ENCODE results near the gene SIM1. TPM values are rescaled to one million over a fixed set of nuclear protein-coding genes. Genes with fewer than 3 reads are reported as not detected.

SIM1 gene
- total RNA-seq, 2 experiments from 2014 or later = not detected

GRCh38 chr6:100382031-100382430, 82.7 kb downstream of the SIM1 start:
- Histone ChIP-seq H3K4me3 (ENCODE audit: low read length) (no peak overlapping the region), H3K9me3 (ENCODE audit: control insufficient read depth in 1 of 2, insufficient read depth in 1 of 2, low read length in 2 of 2) (no peaks in the 10 kb centered on the region), H3K4me1 (ENCODE audit: insufficient read depth, low read length) (no peaks in the 10 kb centered on the region), H3K36me3 (ENCODE audit: insufficient read depth, low read length) (no peaks in the 10 kb centered on the region), H3K27me3 (ENCODE audit: control insufficient read depth in 1 of 2, insufficient read depth in 2 of 2, low read length in 2 of 2) (no peaks in the 10 kb centered on the region), H3K27ac (ENCODE audit: low read depth in 1 of 2, low read length in 2 of 2) (no peak overlapping the region)
- POLR2A ChIA-PET = no interaction called here
- intact Hi-C loops (cut with DNase I, micrococcal nuclease) = no loop called here
- no peaks in the 10 kb centered on the region for H3K4me1 Mint-ChIP-seq (ENCODE audit: low read depth)
- no peaks in the 10 kb centered on the region for H3K27me3 Mint-ChIP-seq
- CTCF ChIA-PET = no interaction called here
- H3K4me3 Mint-ChIP-seq = no peak overlapping the region
- DNase-seq (no peak), ATAC-seq (ENCODE audit: poor library complexity) (no peak)
- no peaks in the 10 kb centered on the region for H3K9me3 Mint-ChIP-seq
- no peak overlapping the region for H3K27ac Mint-ChIP-seq
- TF ChIP-seq CTCF (IDR thresholded peaks at IDR 0.05) = no peak
- H3K36me3 Mint-ChIP-seq (ENCODE audit: low read depth) = no peaks in the 10 kb centered on the region

DNA sequence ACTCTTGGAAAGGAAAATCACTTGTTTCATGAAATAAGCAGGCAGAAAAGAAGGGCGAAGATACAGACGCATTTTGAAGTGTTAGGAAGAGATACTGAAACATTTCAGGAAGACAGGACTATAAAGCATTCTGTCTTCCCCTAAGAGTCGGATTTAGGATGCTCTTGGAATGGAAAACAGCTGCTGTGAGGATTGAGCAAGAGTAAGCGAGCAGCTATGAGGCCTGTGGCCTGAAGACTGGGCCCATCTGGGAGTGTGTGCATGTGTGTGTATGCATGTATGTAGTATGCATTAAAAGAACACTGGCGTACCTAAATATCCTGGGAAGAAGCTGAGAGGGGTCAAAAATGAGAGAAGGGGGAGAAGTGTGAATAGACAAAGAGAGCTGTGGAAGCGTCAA, 83.6 kb downstream of the SIM1 start:
- H3K9me3 ChIP-seq (ENCODE audit: control insufficient read depth in 1 of 2, insufficient read depth in 1 of 2, low read length in 2 of 2) = no peaks in the 10 kb centered on the region
- Mint-ChIP-seq H3K4me3 (no peak overlapping the region), H3K36me3 (ENCODE audit: low read depth) (no peaks in the 10 kb centered on the region), H3K27ac (no peak overlapping the region), H3K9me3 (no peaks in the 10 kb centered on the region), H3K27me3 (no peaks in the 10 kb centered on the region), H3K4me1 (ENCODE audit: low read depth) (no peaks in the 10 kb centered on the region)
- intact Hi-C loops (cut with DNase I, micrococcal nuclease) = no loop called here
- DNase-seq (no peak), ATAC-seq (ENCODE audit: poor library complexity) (no peak)
- H3K4me1 ChIP-seq (ENCODE audit: insufficient read depth, low read length) = no peaks in the 10 kb centered on the region
- H3K27ac ChIP-seq (ENCODE audit: low read depth in 1 of 2, low read length in 2 of 2) = no peak overlapping the region
- ChIA-PET POLR2A (no interaction called here), CTCF (no interaction called here)
- no peak overlapping the region for H3K4me3 ChIP-seq (ENCODE audit: low read length)
- no peaks in the 10 kb centered on the region for H3K36me3 ChIP-seq (ENCODE audit: insufficient read depth, low read length)
- TF ChIP-seq CTCF (IDR thresholded peaks at IDR 0.05) = no peak
- no peaks in the 10 kb centered on the region for H3K27me3 ChIP-seq (ENCODE audit: control insufficient read depth in 1 of 2, insufficient read depth in 2 of 2, low read length in 2 of 2)

DNA sequence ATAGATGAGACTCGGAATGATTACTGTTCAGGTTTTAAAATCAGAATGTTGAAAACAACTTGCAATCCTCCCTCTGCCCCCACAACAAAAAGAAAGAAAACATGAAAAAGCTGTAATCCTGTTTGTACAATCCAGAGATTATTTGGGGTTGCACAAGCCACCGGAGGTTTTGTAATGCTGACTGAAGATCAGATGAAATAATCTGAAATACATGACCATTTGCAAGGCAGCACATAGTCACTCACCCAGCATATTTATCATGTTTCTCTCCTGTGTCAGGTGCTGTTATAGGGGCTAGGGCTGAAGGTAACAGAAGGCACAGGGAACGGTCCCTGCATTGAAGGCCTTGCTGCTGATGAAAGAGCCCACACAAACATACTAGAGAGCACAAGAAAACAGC, 85.3 kb downstream of the SIM1 start:
- no peaks in the 10 kb centered on the region for H3K4me1 Mint-ChIP-seq (ENCODE audit: low read depth)
- Histone ChIP-seq H3K27me3 (ENCODE audit: control insufficient read depth in 1 of 2, insufficient read depth in 2 of 2, low read length in 2 of 2) (no peaks in the 10 kb centered on the region), H3K9me3 (ENCODE audit: control insufficient read depth in 1 of 2, insufficient read depth in 1 of 2, low read length in 2 of 2) (no peaks in the 10 kb centered on the region), H3K36me3 (ENCODE audit: insufficient read depth, low read length) (no peaks in the 10 kb centered on the region), H3K4me1 (ENCODE audit: insufficient read depth, low read length) (no peaks in the 10 kb centered on the region), H3K4me3 (ENCODE audit: low read length) (no peak overlapping the region), H3K27ac (ENCODE audit: low read depth in 1 of 2, low read length in 2 of 2) (no peak overlapping the region)
- POLR2A ChIA-PET = no interaction called here
- no peak for ATAC-seq (ENCODE audit: poor library complexity)
- CTCF ChIA-PET = no interaction called here
- peaks cover 6% of the 10 kb centered on the region for H3K27me3 Mint-ChIP-seq
- intact Hi-C loops (cut with DNase I, micrococcal nuclease) = no loop called here
- H3K27ac Mint-ChIP-seq = no peak overlapping the region
- no peak for TF ChIP-seq CTCF (IDR thresholded peaks at IDR 0.05)
- H3K9me3 Mint-ChIP-seq = no peaks in the 10 kb centered on the region
- no peaks in the 10 kb centered on the region for H3K36me3 Mint-ChIP-seq (ENCODE audit: low read depth)
- no peak for DNase-seq
- no peak overlapping the region for H3K4me3 Mint-ChIP-seq
